Esophagus muscularis mucosa (tissue), 4 donors: ENCODE results near the gene MYCBPAP. TPM values are rescaled to one million over a fixed set of nuclear protein-coding genes. Genes with fewer than 3 reads are reported as not detected.

Experiments used
- DNase-seq: peaks from one replicate; pipeline ENCODE4 v3.0.0-alpha.2; 2017; ENCODE audit errors: extremely low spot score
- H3K27ac ChIP-seq, 4 donors: fragments of 200-600 bp; sonication (generic); replicated peaks in 1 of 4; 1 replicate in 3 of 4; 2 replicates in 1 of 4; pipeline ENCODE4 v1.5.1; 2016 to 2019; ENCODE audit warnings: mild to moderate bottlenecking in 1 of 4
- H3K27me3 ChIP-seq, 4 donors: fragments of 200-600 bp; sonication (generic); one replicate each; pipeline versions ENCODE4 v1.5.1 to v1.6.0; 2016 to 2019
- H3K36me3 ChIP-seq, 4 donors: fragments of 200-600 bp; sonication (generic); one replicate each; pipeline ENCODE4 v1.5.1; 2016 to 2019
- H3K4me1 ChIP-seq, 4 donors: fragments of 200-600 bp; sonication (generic); one replicate each; pipeline ENCODE4 v1.5.1; 2016 to 2019
- H3K4me3 ChIP-seq, 4 donors: fragments of 200-600 bp; sonication (generic); 1 replicate in 2 of 4; 2 replicates in 2 of 4; pipeline ENCODE4 v1.5.1; 2016 to 2019; ENCODE audit warnings: mild to moderate bottlenecking in 4 of 4, moderate library complexity in 1 of 4
- H3K9me3 ChIP-seq, 4 donors: fragments of 200-600 bp; sonication (generic); 1 replicate in 3 of 4; 2 replicates in 1 of 4; pipeline ENCODE4 v1.5.1; 2016 to 2019
- CTCF ChIP-seq, 3 experiments: fragments of 200-600 bp in 2 of 3; fragments of 450-650 bp in 1 of 3; sonication (generic) in 2 of 3; IDR thresholded peaks; one replicate each; pipeline ENCODE4 v1.5.1; 2017 to 2019; ENCODE audit warnings: antibody characterized with exemption in 3 of 3, mild to moderate bottlenecking in 2 of 3, moderate library complexity in 1 of 3
- EP300 ChIP-seq: sonication (generic); formaldehyde crosslinking; IDR thresholded peaks from one replicate; pipeline ENCODE4 v1.6.1; 2017; ENCODE audit warnings: antibody characterized with exemption
- POLR2A ChIP-seq: fragments of 450-650 bp; IDR thresholded peaks from one replicate; pipeline ENCODE4 v1.6.1; 2017; ENCODE audit warnings: antibody characterized with exemption, moderate library complexity, mild to moderate bottlenecking, low read depth
- POLR2AphosphoS5 ChIP-seq, 2 donors: sonication (generic); formaldehyde crosslinking; IDR thresholded peaks; one replicate each; pipeline ENCODE4 v1.6.1; 2017; ENCODE audit warnings: antibody characterized with exemption in 2 of 2
- WGBS: methylation state at CpG from one replicate; pipeline ENCODE4 v1.1.5; 2018; 5-methylcytosine and 5-hydroxymethylcytosine counted together
- intact Hi-C: fragments of 100-400 bp; cut with DNase I; formaldehyde crosslinking; loops from one replicate; pipeline ENCODE4 v1.15.1; 2023
- total RNA-seq, 4 donors: library from RNA; depleted of rRNA; stranded (reverse); fragments of >200 nt; gene quantifications; one replicate each; pipeline versions ENCODE4 v1.1.0 to v1.2.1, GENCODE V29; 2016

The MYCBPAP gene
- total RNA-seq, 4 donors from 2014 or later: 0.33 to 1.6 (median 1.2) TPM; not detected in 1

GRCh38 chr17:50541716-50542688, 33.8 kb downstream of the MYCBPAP start:
- peak; percentile 95 for DNase-seq
- 1% methylated on average over 29 of the region's 82 CpGs for WGBS
- Histone ChIP-seq H3K9me3 (no peaks in the 10 kb centered on the region), H3K27ac (peak overlapping the region; percentile 64 to 78 (median 68)), H3K27me3 (no peaks in the 10 kb centered on the region), H3K4me3 (peak overlapping the region; percentile 60 to 77 (median 68)), H3K36me3 (peaks cover 0 to 14% (median 0%) of the 10 kb centered on the region in 4 donors), H3K4me1 (peaks cover 22 to 30% (median 26%) of the 10 kb centered on the region in 4 donors)
- intact Hi-C loops: loop anchor here (2.0 to 10.0 kb wide), 2 partner anchors 61 to 413 kb away; no protein-coding TSS in a partner anchor
- TF ChIP-seq EP300: no peak
- TF ChIP-seq POLR2AphosphoS5 (IDR thresholded peaks at IDR 0.05): peak; percentile 66 to 83
- peak in 2 of 3 experiments; percentile 23 to 29 for TF ChIP-seq CTCF (IDR thresholded peaks at IDR 0.05)
- TF ChIP-seq POLR2A: no peak

GRCh38 chr17:50542795-50543774, 34.8 kb downstream of the MYCBPAP start:
- DNase-seq: no peak
- H3K27me3 ChIP-seq: no peaks in the 10 kb centered on the region
- peak overlapping the region in 3 of 4 donors; percentile 60 to 77 (median 68) for H3K4me3 ChIP-seq
- 79% methylated on average over 15 of the region's 16 CpGs for WGBS
- H3K4me1 ChIP-seq: peaks cover 31 to 41% (median 36%) of the 10 kb centered on the region in 4 donors
- H3K27ac ChIP-seq: peak overlapping the region in 1 of 4 donors; percentile 66
- peaks cover 0 to 12% (median 0%) of the 10 kb centered on the region in 4 donors for H3K36me3 ChIP-seq
- TF ChIP-seq EP300 (no peak), POLR2AphosphoS5 (IDR thresholded peaks at IDR 0.05) (no peak), CTCF (IDR thresholded peaks at IDR 0.05) (no peak)
- intact Hi-C loops: loop anchor here (2.0 to 10.0 kb wide), 2 partner anchors 62 to 412 kb away; no protein-coding TSS in a partner anchor
- H3K9me3 ChIP-seq: no peaks in the 10 kb centered on the region

DNA sequence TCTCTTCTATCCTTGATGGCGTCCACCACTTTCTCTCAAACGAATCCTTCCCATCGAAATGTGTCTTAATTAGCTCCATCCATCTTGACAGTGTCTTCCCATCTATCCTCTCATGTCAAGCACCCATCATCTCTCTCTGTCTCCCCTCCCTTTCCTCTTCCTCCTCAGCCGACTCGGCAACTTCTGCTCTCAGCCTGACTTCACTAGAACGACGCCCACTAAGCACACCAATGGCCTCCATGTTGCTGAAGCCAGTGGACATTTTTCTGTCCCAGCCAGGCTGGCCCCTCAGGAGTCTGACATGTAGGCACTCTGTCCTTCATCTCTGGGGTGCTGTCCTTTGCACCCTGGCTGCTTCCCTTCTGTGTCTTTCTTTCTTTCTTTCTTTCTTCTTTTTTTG, 36.3 kb downstream of the MYCBPAP start:
- 76% methylated on average over 7 of the region's 7 CpGs for WGBS
- Histone ChIP-seq H3K9me3 (no peaks in the 10 kb centered on the region), H3K4me1 (peaks cover 31 to 46% (median 40%) of the 10 kb centered on the region in 4 donors), H3K27me3 (no peaks in the 10 kb centered on the region), H3K36me3 (peaks cover 0 to 12% (median 6%) of the 10 kb centered on the region in 4 donors), H3K4me3 (no peak overlapping the region), H3K27ac (no peak overlapping the region)
- no peak for TF ChIP-seq CTCF (IDR thresholded peaks at IDR 0.05)
- TF ChIP-seq POLR2A: no peak
- no peak for TF ChIP-seq POLR2AphosphoS5 (IDR thresholded peaks at IDR 0.05)
- no peak for TF ChIP-seq EP300
- intact Hi-C loops: loop anchor here (2.0 to 10.0 kb wide), 2 partner anchors 152 to 410 kb away; no protein-coding TSS in a partner anchor
- no peak for DNase-seq

GRCh38 chr17:50545311-50545710, 37.1 kb downstream of the MYCBPAP start:
- no peaks in the 10 kb centered on the region for H3K27me3 ChIP-seq
- intact Hi-C loops: loop anchor here (2.0 to 10.0 kb wide), 3 partner anchors 137 to 409 kb away; no protein-coding TSS in a partner anchor
- H3K36me3 ChIP-seq: peaks cover 0 to 20% (median 12%) of the 10 kb centered on the region in 4 donors

More at GRCh38 chr17:50545311-50545710, 37.1 kb downstream of the MYCBPAP start:
- H3K4me3 ChIP-seq: no peak overlapping the region
- 51% methylated on average over 8 of the region's 8 CpGs for WGBS
- TF ChIP-seq POLR2AphosphoS5 (IDR thresholded peaks at IDR 0.05) (no peak), POLR2A (no peak), EP300 (no peak), CTCF (IDR thresholded peaks at IDR 0.05) (no peak)
- H3K4me1 ChIP-seq: peaks cover 31 to 46% (median 40%) of the 10 kb centered on the region in 4 donors
- no peak for DNase-seq
- H3K9me3 ChIP-seq: no peaks in the 10 kb centered on the region
- no peak overlapping the region for H3K27ac ChIP-seq
